Measurements from ENCODE around the gene HMG20A. TPM values are rescaled to one million over a fixed set of nuclear protein-coding genes. Genes with fewer than 3 reads are reported as not detected.

Gene HMG20A
- total RNA-seq, 6 donors from 2014 or later: 33.1 to 155 (median 39.3) TPM

GRCh38 chr15:77414789-77415442 is 5.8 kb upstream of the HMG20A start:
- H3K4me3 ChIP-seq: no peak overlapping the region
- peak overlapping the region; percentile 8 to 52 (median 27) for H3K27ac ChIP-seq
- ATAC-seq (ENCODE audit: low FRiP score in 2 of 2): no peak
- WGBS, 2 donors: 76 to 78% methylated on average over 2 of the region's 2 CpGs
- peaks cover 35 to 44% (median 42%) of the 10 kb centered on the region in 4 donors for H3K4me1 ChIP-seq
- DNase-seq: no peak
- H3K27me3 ChIP-seq: no peaks in the 10 kb centered on the region
- H3K36me3 ChIP-seq: no peaks in the 10 kb centered on the region
- TF ChIP-seq EP300 (IDR thresholded peaks at IDR 0.05): no peak
- no peak for TF ChIP-seq POLR2A (IDR thresholded peaks at IDR 0.05)
- no peak for TF ChIP-seq POLR2AphosphoS5 (IDR thresholded peaks at IDR 0.05)
- TF ChIP-seq, protein P1, sequence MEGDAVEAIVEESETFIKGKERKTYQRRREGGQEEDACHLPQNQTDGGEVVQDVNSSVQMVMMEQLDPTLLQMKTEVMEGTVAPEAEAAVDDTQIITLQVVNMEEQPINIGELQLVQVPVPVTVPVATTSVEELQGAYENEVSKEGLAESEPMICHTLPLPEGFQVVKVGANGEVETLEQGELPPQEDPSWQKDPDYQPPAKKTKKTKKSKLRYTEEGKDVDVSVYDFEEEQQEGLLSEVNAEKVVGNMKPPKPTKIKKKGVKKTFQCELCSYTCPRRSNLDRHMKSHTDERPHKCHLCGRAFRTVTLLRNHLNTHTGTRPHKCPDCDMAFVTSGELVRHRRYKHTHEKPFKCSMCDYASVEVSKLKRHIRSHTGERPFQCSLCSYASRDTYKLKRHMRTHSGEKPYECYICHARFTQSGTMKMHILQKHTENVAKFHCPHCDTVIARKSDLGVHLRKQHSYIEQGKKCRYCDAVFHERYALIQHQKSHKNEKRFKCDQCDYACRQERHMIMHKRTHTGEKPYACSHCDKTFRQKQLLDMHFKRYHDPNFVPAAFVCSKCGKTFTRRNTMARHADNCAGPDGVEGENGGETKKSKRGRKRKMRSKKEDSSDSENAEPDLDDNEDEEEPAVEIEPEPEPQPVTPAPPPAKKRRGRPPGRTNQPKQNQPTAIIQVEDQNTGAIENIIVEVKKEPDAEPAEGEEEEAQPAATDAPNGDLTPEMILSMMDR (IDR thresholded peaks at IDR 0.05): no peak
- no peaks in the 10 kb centered on the region for H3K9me3 ChIP-seq

GRCh38 chr15:77415450-77416147 is 5.1 kb upstream of the HMG20A start:
- TF ChIP-seq, protein P1 (IDR thresholded peaks at IDR 0.05): no peak
- TF ChIP-seq POLR2A (IDR thresholded peaks at IDR 0.05): no peak
- no peak for TF ChIP-seq POLR2AphosphoS5 (IDR thresholded peaks at IDR 0.05)
- no peak for TF ChIP-seq EP300 (IDR thresholded peaks at IDR 0.05)
- no peak for ATAC-seq (ENCODE audit: low FRiP score in 2 of 2)
- Histone ChIP-seq H3K4me3 (no peak overlapping the region), H3K9me3 (no peaks in the 10 kb centered on the region), H3K27ac (peak overlapping the region; percentile 8 to 52 (median 28)), H3K4me1 (peaks cover 32 to 42% (median 40%) of the 10 kb centered on the region in 4 donors), H3K27me3 (no peaks in the 10 kb centered on the region), H3K36me3 (no peaks in the 10 kb centered on the region)
- no peak for DNase-seq
- WGBS, 2 donors: 63 to 75% methylated on average over 4 of the region's 4 CpGs

GRCh38 chr15:77416148-77416455 is 4.6 kb upstream of the HMG20A start:
- Histone ChIP-seq H3K27me3 (no peaks in the 10 kb centered on the region), H3K9me3 (no peaks in the 10 kb centered on the region), H3K27ac (peak overlapping the region in 3 of 4 donors; percentile 8 to 52 (median 23)), H3K36me3 (no peaks in the 10 kb centered on the region), H3K4me1 (peaks cover 32 to 42% (median 39%) of the 10 kb centered on the region in 4 donors), H3K4me3 (no peak overlapping the region)
- DNase-seq: no peak
- ATAC-seq (ENCODE audit: low FRiP score in 2 of 2): no peak
- TF ChIP-seq POLR2A (IDR thresholded peaks at IDR 0.05) (no peak), EP300 (IDR thresholded peaks at IDR 0.05) (no peak)
- TF ChIP-seq, protein P1 (IDR thresholded peaks at IDR 0.05): no peak
- WGBS, 2 donors: 28 to 42% methylated on average over 2 of the region's 2 CpGs

DNA sequence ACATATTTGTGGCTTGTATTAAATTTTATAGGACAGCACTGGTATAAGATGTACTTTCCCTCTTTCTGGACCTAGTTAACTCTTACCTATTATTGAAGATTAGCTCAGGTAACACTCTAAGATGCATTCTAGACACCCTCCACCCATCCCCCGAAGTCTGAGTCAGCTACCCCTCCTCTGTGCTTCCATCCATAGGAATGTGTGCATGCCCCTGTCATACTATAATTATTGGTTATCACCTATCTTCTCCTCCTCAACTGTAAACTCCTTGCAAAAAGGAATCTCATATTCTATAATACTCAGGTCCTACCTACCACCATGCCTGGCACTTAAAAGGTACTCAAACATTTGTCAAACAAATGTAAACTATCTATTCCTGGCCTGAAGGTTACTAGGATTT is 3.7 kb upstream of the HMG20A start:
- Histone ChIP-seq H3K27ac (peak overlapping the region in 1 of 4 donors; percentile 92), H3K9me3 (no peaks in the 10 kb centered on the region), H3K4me3 (peak overlapping the region in 1 of 4 donors; percentile 91), H3K4me1 (peaks cover 39 to 50% (median 45%) of the 10 kb centered on the region in 4 donors), H3K36me3 (no peaks in the 10 kb centered on the region), H3K27me3 (no peaks in the 10 kb centered on the region)
- WGBS, 2 donors: 81 to 86% methylated on average over 1 of the region's 1 CpG
- TF ChIP-seq, protein P1 (IDR thresholded peaks at IDR 0.05): no peak
- TF ChIP-seq EP300 (IDR thresholded peaks at IDR 0.05) (no peak), POLR2A (IDR thresholded peaks at IDR 0.05) (no peak), POLR2AphosphoS5 (IDR thresholded peaks at IDR 0.05) (no peak)
- ATAC-seq (ENCODE audit: low FRiP score in 2 of 2) (no peak), DNase-seq (no peak)
